Peyer's patch (tissue), 4 donors: ENCODE measurements around the gene LMLN.

Experiments used
- CTCF ChIP-seq, 6 experiments: fragments of 450-650 bp in 4 of 6; fragments of 200-600 bp in 2 of 6; sonication (generic) in 1 of 6; IDR thresholded peaks; one replicate each; pipeline ENCODE4 v1.5.1; 2017 to 2019; ENCODE audit warnings: antibody characterized with exemption in 6 of 6, mild to moderate bottlenecking in 3 of 6, moderate library complexity in 1 of 6
- POLR2A ChIP-seq, 2 donors: fragments of 450-650 bp; IDR thresholded peaks; one replicate each; pipeline ENCODE4 v1.5.1; 2017; ENCODE audit warnings: antibody characterized with exemption in 2 of 2, mild to moderate bottlenecking in 2 of 2, moderate library complexity in 2 of 2

DNA sequence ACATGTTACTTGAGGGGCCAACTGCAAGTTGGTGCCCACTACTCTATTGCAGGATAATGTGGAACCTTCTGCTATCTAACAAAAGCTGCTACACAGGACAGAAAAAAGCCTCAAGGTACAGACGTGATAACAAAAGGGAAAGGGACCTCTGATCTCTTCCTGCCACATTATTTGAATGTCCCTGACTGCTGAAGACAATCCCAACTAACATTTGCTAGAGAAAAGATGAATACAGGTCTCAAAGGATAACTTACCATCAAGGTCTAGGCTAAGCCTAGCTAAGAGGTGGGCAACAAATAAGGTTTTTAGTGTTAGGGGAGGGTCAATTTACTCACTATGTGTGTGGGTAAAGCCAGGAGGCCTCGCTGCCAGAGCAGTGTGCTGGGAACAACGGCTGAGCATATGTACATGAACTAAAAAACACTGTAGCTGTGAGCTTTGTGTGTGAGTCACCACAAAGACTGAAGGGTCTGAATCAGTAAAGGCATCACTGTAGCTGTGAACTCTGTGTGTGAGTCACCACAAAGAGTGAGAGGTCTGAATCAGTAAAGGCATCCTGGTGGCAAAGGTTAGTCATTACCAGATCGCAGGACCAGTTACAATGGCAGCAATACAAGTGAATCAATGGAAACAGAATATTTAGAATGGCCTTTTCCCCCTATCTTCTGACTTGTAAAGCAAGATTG is 111.7 kb downstream of the LMLN start:
- TF ChIP-seq CTCF (IDR thresholded peaks at IDR 0.05) (peak in 1 of 6 experiments; percentile 6), POLR2A (IDR thresholded peaks at IDR 0.05) (no peak)
